HG03558 (cell line): ENCODE results near the gene ACER1.
"Not testable (repeated sequence)": the region's sequence is repeated elsewhere in the genome, so short reads cannot be mapped to it uniquely, and the experiment has no call there.

ENCODE experiments used
- ATAC-seq: cut with Tn5 transposase; IDR thresholded peaks from one replicate; pipeline ENCODE4 v1.9.1; 2021; ENCODE audit warnings: moderate number of reproducible peaks; ENCODE audit not compliant: unreplicated experiment; ENCODE audit errors: extremely low read depth

Gene ACER1, protein sequence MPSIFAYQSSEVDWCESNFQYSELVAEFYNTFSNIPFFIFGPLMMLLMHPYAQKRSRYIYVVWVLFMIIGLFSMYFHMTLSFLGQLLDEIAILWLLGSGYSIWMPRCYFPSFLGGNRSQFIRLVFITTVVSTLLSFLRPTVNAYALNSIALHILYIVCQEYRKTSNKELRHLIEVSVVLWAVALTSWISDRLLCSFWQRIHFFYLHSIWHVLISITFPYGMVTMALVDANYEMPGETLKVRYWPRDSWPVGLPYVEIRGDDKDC

DNA sequence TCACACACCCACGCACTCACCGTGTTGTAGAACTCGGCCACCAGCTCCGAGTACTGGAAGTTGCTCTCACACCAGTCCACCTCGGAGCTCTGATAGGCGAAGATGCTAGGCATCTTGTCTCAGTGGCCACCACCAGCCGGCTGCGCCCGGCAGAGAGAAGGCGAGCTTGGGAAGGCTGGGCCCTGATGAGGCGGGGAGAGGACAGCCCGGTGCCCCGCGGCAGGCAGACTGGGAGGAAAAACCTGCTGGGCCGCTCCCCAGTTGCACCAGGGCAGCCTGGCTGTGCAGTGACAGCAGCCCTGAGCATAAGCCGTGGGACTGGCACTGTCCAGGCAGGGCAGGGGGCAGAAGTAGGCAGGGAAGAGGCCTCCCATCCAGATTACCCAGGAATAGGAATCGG, at the start of gene ACER1:
Gene ACER1 (minus strand): TSS at position 174 of the 400 bp plus-strand sequence. CDS start 61 bp downstream, at position 113.
- no peak for ATAC-seq

DNA sequence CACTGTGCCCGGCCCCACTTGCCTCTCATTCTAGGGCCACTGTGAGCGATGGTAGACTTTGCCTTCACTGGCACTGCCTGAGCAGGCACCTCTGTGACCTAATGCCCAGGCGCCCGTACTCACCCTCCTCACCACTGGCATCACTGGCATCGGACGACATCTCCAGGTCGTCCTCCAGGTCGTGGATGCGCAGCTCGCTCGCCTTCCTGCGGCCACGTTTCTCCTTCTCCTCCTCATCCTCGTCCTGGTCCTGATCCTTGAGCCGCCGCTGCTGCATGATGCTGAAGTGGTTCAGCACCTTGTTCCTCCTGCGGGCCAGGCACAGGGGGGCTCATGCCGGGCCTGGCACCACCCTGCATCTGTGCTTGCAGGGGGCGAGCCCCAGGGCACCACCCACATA, 49.8 kb upstream of the ACER1 start:
- no peak for ATAC-seq

DNA sequence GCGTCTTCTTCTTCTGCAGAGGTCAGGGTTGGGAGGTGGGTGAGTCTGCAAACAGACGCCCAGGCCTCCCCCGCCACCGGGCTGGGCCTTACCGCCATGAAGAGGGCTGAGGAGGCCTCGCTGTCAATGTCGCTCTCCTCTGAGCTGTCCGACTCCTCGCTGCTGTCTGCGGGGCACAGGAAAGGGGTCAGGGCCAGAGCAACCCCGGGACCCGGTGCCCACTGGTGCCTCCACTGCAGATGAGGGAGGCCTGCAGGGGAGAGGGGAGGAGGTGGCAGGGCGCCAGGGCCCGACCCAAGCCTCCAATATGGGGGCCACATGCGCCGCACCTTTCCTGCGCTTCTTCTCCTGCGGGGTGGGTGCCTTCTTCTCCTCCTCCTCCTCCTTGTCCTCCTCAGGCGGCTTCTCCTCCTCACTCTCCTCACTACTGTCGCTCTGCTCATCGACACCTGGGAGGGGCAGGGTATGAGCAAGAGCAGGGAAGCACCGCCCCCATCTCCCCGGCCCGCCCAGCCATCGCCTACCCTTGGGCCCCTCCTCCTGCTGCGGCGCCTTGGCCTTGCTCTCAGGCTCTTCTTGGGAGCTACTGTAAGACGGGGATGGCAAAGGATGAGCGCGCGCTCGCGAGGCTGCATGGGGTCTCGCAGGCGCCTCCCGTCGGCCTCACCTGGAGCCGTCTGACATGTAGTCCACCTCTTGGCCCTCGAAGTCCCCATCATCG, 47.8 kb upstream of the ACER1 start:
- ATAC-seq: no peak

DNA sequence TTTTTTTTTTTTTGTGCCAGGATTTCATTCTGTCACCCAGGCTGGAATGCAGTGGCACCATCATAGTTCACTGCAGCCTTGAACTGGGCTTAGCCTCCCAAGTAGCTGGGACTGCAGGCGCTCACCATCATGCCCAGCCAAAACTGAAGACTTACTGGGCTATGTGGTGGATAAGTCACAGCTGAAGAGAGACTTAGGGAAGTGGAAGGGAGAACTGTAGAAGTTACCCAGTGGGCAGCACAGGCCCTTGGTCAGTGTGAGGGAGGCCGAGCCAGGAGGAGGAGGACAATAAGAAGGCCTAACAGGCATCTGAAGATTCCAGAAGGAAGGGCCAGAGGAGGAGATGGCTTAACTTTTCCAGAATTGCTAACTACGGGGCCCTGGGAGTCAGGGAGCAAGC, 46.3 kb upstream of the ACER1 start:
- ATAC-seq: no peak

DNA sequence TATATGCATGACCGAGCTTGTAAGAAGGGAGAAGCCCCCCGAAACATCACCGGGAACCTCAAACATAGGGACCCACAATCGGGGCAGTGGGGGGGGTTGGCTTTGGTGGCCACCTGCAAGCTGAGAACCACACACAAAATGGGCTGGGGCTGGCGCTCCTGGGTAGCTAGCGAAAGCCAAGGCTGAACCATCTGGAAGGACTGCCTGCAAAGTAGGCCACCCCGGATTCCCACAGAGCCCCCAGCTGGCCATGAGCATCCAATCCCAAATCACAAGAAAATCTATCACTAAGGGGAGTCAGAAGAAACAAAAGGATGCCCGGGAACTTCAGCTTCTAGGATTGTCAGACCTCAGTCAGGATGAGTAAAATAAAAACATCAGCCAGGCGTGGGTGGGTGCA, 45.1 kb upstream of the ACER1 start:
- ATAC-seq: no peak

DNA sequence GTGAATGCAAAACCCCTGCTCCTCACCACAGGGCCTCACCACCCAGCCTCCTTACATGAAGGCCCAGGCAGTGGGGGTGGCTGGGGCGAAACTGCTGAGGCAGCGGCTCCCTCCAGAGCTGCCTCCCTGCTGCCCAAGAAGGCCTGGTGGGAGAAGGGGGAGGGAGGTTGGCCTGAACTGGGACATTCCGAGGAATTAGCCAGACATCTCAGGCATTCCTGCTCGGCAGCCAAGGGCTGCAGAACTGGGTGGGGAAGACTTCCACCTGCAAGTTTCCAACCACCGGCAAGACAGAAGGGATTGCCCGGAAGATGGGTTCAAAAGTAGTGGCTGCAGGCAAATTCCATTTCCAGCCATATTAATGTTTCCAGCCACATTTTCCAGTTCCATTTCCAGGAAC, 44.6 kb upstream of the ACER1 start:
- no peak for ATAC-seq

DNA sequence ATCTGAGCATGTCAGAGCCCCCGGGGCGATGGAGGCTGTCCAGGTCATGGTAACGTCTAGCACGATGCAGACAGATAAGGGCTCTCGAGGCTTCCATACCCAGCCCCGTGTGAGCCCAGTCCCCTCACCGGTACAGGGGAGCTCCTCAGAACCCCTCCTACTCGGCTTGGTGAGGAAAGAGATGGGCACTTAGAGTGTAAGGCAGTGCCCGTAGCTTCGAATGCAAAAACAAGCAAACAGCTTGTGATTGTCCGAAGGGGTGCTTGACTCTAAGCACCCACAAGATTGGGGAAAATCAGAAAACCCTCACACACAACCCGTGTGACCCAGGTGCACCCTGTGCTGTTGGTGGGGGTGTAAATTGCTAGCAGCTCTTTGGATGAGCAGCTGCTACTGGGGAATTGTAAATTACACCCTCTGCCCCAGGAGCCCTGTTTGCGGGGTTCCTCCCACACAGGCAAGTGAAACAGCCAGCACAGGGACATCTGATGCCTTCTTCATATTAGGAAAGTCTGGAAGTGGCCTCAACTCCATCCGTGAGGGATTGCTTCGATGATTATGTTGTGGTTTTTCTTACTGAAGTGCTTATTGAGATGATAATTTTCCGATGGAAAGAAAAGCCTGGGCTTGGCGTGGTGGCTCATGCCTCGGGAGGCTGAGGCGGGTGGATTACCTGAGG, 43.2 kb upstream of the ACER1 start:
- ATAC-seq: no peak

DNA sequence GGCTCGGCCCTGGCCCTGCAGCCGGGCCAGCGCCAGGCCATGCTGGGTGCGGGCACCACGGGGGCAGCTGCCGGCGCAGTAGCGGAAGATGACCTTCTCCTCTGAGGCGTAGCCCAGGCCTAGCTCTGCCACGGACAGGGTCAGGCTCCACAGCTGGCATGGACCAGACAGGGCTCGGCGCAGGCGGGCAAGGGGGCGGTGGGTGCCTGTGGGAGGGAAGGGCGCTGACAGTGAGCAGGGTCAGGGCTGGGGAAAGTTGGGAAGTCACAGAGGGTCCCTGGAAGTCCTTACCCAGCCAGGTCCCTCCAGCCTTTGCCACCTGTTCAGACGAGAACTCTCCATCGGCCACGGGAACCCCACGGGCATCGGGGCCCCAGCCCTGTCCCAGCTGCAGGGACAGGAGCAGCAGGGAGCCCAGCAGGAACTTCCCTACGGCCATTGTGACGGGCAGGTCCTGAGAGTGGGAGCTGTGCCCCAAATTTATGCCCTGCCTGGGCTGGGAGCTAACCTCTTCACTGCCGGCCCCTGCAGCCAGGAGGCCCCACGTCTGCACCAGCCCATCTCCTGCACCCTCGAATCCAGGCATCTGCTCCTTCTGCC, 42.1 kb upstream of the ACER1 start, which contains the start of gene PSPN:
Gene PSPN (minus strand): TSS at position 523 of the 600 bp plus-strand sequence. CDS start 84 bp downstream, at position 439.
- ATAC-seq: no peak

DNA sequence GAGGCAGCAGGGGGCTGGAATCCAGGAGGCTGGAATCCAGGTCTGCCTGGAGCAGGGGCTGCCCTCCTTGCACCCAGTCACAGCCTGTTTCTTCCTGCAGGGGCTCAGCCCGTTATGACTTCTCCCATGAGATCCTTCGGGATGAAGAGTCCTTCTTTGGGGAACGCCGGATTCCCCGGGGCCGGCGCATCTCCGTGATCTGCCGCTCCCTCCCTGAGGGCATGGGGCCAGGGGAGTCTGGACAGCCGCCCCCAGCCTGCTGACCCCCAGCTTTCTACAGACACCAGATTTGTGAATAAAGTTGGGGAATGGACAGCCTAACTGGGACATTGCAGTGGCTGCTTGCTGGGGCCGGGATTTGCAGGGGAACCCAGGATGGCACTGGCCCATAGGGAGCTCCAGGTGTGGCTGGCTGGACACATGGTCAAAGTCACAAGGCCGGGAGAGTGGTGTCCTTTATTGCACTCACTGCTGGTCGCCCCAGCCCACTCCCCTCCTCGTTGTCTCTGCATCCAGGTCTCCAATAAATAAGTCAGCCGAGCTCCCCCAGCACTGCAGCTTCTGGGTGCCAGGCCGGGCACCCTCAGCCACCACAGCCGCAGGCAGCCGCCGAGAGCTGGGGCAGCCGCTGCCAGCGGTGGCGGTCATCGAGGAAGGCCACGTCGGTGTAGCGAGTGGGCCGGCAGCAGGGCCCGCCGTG, 41.4 kb upstream of the ACER1 start:
- no peak for ATAC-seq

DNA sequence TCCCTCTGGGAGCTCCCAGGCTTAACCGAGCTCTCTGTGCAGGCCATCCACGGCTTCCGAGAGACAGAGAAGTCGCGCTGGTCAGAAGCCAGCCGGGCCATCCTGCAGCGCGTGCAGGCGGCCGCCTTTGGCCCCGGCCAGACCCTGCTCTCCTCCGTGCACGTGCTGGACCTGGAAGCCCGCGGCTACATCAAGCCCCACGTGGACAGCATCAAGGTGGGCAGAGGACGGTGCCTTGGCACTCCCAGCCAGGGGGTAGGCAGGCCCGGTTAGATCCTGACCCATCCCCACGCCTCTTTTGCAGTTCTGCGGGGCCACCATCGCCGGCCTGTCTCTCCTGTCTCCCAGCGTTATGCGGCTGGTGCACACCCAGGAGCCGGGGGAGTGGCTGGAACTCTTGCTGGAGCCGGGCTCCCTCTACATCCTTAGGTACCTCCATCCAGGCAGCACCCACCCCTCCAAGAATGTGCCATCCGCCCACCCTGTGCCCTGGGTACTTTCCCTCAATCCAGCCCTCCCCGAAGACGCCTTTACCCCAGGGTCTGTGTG, 40.8 kb upstream of the ACER1 start:
- ATAC-seq: no peak

DNA sequence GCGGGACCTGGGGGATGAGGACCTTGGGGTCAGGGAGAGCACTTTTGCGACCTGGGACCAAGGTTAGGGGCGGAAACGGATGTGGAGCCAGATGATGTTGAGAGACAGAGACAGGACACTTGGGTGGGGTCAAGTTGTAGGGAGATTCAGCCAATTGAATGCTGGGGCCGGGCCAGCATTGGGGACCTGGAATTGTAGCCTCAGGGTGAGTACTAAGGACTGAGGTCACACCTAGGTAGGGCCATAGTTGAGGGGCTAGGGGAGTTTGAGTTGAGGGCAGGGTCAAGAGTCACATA, 40.3 kb upstream of the ACER1 start:
- no peak for ATAC-seq

DNA sequence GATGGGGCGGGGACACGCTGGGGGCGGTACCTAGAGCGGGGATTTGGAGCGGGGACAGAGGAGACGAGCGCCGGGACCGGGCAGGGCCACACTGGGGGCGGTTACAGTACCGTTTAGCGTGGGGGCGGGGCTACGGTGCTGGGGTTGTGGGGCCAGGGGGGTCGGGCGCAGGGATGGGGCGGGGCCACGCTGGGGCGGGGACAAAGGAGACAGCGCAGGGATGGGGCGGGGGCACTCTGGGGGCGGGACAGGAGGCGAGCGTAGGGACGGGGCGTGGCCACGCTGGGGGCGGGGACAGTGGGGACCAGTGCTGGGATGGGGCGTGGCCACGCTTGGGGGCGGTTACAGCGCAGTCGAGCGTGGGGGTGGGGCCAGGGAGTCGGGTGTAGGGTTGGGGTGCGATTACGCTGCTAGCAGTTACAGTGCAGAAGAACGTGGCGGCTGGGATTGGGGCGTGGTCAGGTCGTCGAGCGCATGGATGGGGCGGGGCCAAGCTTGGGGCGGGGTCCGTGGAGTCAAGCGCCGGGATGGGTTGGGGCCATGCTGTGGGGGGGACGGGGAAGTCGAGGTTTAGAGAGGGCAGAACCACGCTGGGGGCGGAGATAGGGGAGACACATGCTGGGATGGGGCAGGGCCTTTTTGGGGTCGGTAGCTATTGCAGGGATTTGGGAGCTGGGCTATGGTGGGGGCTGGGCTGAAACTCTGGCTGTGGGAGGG, 39.8 kb upstream of the ACER1 start:
- peak; percentile 24 for ATAC-seq

DNA sequence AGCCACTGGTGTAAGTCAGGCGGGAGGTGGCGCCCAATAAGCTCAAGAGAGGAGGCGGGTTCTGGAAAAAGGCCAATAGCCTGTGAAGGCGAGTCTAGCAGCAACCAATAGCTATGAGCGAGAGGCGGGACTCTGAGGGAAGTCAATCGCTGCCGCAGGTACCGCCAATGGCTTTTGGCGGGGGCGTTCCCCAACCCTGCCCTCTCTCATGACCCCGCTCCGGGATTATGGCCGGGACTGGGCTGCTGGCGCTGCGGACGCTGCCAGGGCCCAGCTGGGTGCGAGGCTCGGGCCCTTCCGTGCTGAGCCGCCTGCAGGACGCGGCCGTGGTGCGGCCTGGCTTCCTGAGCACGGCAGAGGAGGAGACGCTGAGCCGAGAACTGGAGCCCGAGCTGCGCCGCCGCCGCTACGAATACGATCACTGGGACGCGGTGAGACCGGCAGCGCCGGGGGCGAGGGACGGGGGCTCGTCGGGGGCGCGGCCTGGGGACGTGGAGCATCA, 39.2 kb upstream of the ACER1 start, which contains the start of gene ALKBH7:
Gene ALKBH7 (plus strand): TSS at position 201 of the 502 bp plus-strand sequence. CDS start 27 bp downstream, at position 228.
- ATAC-seq: peak; percentile 67

DNA sequence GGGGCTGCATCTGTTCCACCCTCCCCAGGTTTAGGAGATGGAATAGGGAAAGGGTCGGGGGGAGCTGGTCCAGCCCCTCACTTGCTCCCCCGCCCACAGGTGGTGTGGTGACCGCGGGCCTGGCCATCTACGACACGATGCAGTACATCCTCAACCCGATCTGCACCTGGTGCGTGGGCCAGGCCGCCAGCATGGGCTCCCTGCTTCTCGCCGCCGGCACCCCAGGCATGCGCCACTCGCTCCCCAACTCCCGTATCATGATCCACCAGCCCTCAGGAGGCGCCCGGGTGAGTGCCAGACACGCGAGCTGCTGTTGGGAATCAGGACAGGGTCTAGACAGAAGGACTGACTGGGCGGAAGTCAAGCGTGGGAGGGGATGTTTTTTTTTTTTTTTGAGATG, 30.9 kb upstream of the ACER1 start:
- ATAC-seq: no peak

DNA sequence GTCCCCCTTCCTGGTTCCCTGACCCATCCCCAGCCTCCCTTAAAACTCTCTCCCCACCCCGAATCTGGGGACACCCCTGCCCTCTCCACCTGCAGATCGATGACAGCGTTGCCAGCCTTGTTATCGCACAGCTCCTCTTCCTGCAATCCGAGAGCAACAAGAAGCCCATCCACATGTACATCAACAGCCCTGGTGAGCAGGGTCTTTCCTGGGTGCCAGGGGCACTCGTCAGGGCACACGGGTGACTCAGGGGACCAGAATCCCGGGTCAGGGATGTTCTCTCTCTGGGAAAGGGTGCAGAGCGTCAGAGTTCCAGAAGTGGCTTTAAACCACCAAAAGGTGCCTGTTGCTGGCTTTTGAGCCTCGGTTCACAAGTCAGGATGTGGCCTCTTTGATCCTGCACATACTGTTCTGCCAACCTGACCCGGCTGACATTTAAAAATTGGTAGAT, 29.0 kb upstream of the ACER1 start:
- ATAC-seq: no peak

DNA sequence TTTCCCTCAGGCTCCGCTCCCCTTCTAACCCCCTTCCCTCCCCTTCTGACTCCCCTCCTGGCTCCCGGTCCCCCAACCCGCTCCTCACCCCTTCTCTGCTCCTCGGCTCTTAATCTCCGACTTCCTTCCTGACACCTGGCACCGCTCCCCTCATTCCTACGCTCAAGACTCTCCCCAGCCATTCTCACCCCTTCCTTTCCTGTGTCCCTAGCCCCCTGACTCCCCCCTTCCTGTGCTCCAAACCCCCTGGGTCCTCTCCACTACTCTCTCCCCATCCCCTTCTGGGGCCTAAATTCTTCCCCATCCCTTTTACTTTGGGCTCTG, 28.6 kb upstream of the ACER1 start:
- ATAC-seq: no peak

DNA sequence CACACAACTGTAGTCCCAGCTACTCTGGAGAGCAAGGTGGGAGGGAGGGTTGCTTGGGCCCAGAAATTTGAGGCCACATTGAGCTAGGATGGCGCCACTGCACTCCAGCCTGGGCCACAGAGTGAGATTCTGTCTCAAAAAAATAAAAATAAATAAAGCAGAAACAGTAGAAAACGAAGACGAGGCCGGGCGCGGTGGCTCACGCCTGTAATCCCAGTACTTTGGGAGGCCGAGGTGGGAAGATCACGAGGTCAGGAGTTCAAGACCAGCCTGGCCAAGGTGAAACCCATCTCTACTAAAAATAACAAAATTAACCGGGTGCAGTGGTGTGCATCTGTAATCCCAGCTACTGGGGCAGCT, 27.4 kb upstream of the ACER1 start:
- not testable (repeated sequence) for ATAC-seq

DNA sequence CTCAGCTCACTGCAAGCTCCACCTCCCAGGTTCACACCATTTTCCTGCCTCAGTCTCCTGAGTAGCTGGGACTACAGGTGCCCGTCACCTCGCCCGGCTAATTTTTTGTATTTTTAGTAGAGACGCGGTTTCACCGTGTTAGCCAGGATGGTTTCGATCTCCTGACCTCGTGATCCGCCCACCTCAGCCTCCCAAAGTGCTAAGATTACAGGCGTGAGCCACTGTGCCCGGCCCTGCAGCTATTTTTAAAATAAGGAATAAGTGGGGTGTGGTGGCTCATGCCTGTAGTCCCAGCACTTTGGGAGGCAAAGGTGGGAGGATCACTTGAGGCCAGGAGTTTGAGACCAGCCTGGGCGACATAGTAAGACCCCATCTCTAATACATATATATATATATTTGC, 27.0 kb upstream of the ACER1 start:
- ATAC-seq: not testable (repeated sequence)

DNA sequence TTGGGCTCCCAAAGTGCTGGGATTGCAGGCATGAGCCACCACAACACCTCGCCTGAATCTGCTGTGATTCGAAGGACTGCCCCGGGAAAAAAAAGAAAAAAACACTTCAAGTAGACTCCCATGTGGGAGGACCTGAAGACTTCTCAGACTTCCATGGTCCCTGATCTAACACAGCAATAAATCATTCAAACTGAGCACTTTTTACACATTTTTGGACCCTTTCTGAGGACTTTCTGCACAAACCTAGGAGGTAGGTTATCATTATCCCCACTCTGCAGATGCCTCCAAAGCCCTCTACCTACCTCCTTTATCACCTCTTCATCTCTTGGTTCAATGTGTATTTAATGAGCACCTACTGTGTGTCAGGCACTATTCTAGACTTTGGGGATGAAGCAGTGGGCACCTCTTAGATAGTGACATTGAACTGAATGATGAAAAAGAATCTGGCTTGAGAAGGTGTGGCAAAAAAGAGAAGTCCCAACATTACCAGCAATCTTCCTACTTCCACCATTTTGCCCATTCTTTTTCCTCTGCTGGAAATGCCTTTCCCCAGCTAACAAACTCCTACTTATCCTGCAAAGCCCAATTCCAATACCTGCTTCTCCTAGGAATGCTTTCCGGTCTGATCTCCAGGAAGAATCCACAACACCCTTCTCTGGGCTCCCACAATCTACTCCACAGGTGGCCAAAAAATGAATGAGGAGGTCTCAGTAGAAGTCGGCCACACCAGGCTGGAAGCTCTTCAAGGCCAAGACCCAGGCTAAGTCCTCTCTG, 26.3 kb upstream of the ACER1 start:
- ATAC-seq: no peak
